ENCODE results near the gene HFE. TPM values are rescaled to one million over a fixed set of nuclear protein-coding genes. Genes with fewer than 3 reads are reported as not detected.
A peak's percentile ranks its signal among the peaks of the same experiment; 100 is the strongest.

The HFE gene
- total and polyA plus RNA-seq, 11 donors, result 1.6 to 13.9 (median 2.9) TPM

DNA sequence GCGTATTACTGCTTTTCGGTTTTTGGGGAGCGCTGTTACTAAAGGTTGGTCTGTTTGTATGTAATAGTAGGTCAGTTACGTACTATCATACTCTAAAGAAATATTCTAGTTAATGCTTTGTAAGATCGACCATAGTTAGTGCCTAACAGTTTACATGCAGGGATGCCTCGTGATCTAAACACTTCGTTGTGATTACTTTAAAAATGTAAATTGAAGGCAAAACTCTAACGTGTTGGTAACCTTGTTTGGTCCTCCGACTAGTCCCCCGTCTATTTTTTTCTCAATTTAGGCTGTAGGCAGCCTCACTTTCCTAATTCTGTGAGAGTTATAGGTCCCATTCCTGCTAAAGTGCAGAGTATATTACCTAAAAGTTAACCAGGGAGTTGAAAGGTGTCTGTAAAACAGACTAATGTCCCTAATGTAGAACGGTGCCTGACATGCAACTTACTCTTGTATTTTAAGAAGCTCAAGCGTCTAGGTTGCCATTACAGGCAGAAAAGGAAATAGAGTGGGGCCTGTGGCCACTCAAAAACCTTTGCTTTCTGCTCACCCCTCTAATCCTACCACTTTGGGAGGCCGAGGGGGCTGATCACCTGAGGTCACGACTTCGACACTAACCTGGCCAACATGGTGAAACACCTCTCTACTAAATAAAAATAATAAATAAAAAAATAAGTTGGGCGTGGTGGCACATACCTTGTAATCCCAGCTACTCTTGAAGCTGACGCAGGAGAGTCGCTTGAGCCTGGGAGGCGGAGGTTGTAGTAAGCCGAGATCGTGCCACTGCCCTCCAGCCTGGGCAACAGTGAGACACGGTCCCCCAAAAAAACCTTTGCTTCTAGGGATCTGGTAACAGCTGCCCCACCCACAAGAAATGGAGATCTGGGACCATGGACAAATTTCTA, 37.8 kb downstream of the HFE start:
- TF ChIP-seq, protein P1, sequence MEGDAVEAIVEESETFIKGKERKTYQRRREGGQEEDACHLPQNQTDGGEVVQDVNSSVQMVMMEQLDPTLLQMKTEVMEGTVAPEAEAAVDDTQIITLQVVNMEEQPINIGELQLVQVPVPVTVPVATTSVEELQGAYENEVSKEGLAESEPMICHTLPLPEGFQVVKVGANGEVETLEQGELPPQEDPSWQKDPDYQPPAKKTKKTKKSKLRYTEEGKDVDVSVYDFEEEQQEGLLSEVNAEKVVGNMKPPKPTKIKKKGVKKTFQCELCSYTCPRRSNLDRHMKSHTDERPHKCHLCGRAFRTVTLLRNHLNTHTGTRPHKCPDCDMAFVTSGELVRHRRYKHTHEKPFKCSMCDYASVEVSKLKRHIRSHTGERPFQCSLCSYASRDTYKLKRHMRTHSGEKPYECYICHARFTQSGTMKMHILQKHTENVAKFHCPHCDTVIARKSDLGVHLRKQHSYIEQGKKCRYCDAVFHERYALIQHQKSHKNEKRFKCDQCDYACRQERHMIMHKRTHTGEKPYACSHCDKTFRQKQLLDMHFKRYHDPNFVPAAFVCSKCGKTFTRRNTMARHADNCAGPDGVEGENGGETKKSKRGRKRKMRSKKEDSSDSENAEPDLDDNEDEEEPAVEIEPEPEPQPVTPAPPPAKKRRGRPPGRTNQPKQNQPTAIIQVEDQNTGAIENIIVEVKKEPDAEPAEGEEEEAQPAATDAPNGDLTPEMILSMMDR (IDR thresholded peaks at IDR 0.05), result peak in 1 of 12 donors; percentile 7
- no peak for TF ChIP-seq POLR2A (IDR thresholded peaks at IDR 0.05)
- ATAC-seq (no peak), DNase-seq (peak in 1 of 5 donors; percentile 16)
- H3K36me3 ChIP-seq, result peaks cover 0 to 30% (median 25%) of the 10 kb centered on the region in 9 donors
- 0 to 1% (median 0%) methylated on average over 22 of the region's 22 CpGs for WGBS, 4 donors
- peak overlapping the region; percentile 83 to 99 (median 98) for H3K27ac ChIP-seq
- H3K4me1 ChIP-seq, result peaks cover 0 to 43% (median 24%) of the 10 kb centered on the region in 12 donors
- H3K4me3 ChIP-seq, result peak overlapping the region; percentile 73 to 97 (median 82)
- intact Hi-C loops (cut with DNase I), result loop anchor here in 9 of 10 donors (1.0 to 10.0 kb wide), 12 partner anchors 22 to 162 kb away; a partner anchor contains a TSS
- no peaks in the 10 kb centered on the region for H3K9me3 ChIP-seq
- no peaks in the 10 kb centered on the region for H3K27me3 ChIP-seq

DNA sequence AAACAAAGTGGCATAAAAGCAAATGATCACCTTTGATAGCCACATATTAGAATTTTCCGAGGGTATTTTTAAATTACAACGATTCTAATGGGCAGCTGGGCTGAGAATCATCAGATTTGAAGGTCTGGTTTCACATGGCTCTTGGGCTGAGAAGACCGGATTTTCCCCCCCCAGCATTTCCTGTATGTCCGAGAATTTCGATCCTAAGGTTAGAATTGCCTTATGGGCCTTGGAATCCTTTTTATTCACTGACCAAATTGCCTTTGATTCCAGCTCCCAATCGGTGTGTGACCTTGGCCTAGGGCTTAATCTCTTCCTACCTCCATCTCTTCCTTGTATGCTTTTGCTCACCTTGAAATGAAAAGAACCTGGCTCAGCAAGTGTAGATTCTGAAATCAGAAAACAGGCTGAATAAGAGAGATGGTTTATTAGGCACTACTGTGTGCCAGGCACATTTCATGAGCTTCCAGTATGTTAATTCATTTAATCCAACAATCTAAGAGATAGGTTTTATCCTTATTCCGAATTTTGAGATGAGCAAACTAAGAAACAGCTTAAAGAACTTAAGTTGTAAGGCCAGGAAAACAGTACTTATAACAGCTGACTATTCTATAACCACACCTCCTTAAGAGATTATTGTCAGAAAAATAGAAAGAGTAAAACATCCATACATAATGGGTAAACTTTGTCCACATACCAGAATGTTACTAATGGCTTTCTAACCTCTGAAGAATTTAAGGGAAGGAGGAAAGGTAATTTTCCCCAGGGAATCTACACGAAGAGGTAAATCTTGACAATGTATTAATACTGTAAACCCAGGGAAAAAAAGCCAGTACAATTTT, 39.4 kb downstream of the HFE start:
- ATAC-seq (no peak), DNase-seq (no peak)
- peak overlapping the region; percentile 83 to 99 (median 98) for H3K27ac ChIP-seq
- no peaks in the 10 kb centered on the region for H3K9me3 ChIP-seq
- peaks cover 0 to 57% (median 28%) of the 10 kb centered on the region in 12 donors for H3K4me1 ChIP-seq
- peaks cover 0 to 45% (median 38%) of the 10 kb centered on the region in 9 donors for H3K36me3 ChIP-seq
- WGBS, 4 donors, result 12 to 15% (median 14%) methylated on average over 8 of the region's 8 CpGs
- peak overlapping the region; percentile 73 to 97 (median 82) for H3K4me3 ChIP-seq
- TF ChIP-seq, protein P1 (IDR thresholded peaks at IDR 0.05), result no peak
- no peak for TF ChIP-seq POLR2A (IDR thresholded peaks at IDR 0.05)
- intact Hi-C loops (cut with DNase I), result loop anchor here in 6 of 10 donors (1.0 to 10.0 kb wide), 5 partner anchors 30 to 158 kb away; a partner anchor contains a TSS
- no peaks in the 10 kb centered on the region for H3K27me3 ChIP-seq

DNA sequence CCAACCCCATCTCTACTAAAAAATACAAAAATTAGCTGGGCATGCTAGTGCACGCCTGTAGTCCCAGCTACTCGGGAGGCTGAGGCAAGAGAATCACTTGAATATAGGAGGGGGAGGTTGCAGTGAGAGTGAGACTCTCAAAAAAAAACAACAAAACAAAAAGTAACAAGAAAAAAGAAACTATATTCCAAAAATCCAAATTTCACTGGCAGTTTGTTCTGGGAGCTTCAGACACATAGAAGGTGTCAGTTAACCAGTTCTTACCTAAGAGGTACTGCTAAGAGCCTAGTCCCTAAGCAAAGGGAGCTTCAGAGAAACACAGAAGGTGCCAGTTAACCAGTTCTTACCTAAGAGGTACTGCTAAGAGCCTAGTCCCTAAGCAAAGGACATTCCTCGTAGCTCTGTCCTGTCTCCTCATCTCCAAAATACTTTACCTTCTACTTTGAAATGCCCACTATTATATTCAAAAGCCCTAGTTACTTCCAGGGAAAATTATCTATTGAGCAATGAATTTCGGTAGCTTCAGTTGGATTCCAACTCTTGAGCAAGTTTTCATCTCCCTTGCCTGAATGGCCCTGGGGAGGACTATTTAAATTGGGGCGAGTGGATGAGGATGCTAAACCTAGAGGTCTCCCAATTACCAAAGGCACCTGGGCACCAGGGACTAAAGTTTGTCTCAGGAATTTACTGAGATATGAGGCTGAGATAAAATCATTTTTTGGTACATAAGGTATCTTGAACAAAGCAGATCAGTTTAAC, 41.0 kb downstream of the HFE start:
- WGBS, 4 donors, result 81 to 88% (median 85%) methylated on average over 5 of the region's 5 CpGs
- TF ChIP-seq, protein P1 (IDR thresholded peaks at IDR 0.05), result no peak
- no peak for TF ChIP-seq POLR2A (IDR thresholded peaks at IDR 0.05)
- Histone ChIP-seq H3K4me1 (peaks cover 0 to 55% (median 23%) of the 10 kb centered on the region in 12 donors), H3K36me3 (peaks cover 0 to 61% (median 44%) of the 10 kb centered on the region in 9 donors), H3K4me3 (peak overlapping the region in 5 of 12 donors; percentile 73 to 97 (median 80)), H3K27ac (peak overlapping the region in 1 of 12 donors; percentile 98), H3K27me3 (no peaks in the 10 kb centered on the region), H3K9me3 (no peaks in the 10 kb centered on the region)
- intact Hi-C loops (cut with DNase I), result loop anchor here in 4 of 10 donors (10.0 kb wide), 3 partner anchors 67 to 157 kb away; a partner anchor contains a TSS
- DNase-seq (no peak), ATAC-seq (no peak)

Data from heart left ventricle (tissue), 16 donors.